Measurements from ENCODE around the gene VPS35.

The VPS35 gene

GRCh38 chr16:46651305-46651704, 37.7 kb downstream of the VPS35 start:
- Histone ChIP-seq H3K36me3 (ENCODE audit: control insufficient read depth in 2 of 2, insufficient read depth in 1 of 2, low read length in 2 of 2) (peaks cover 0 to 3% of the 10 kb centered on the region in 2 experiments; a peak in 1 of 3 replicates), H3K27ac (ENCODE audit: extremely low read depth, low read depth, low read length) (no peak overlapping the region), H3K4me3 (ENCODE audit: low read depth, low read length) (no peak overlapping the region), H3K9me3 (ENCODE audit: control insufficient read depth, insufficient read depth, low read depth, low read length) (no peaks in the 10 kb centered on the region), H3K4me1 (ENCODE audit: control insufficient read depth, insufficient read depth, low read length) (no peaks in the 10 kb centered on the region)
- ChIA-PET CTCF (interaction anchor here (0.5 to 1.0 kb wide), 2 partner anchors 22 to 29 kb away, joined by 4 read pairs; no protein-coding TSS in a partner anchor), POLR2A (no interaction called here)
- TF ChIP-seq ELK4 (IDR thresholded peaks at IDR 0.05; ENCODE audit: borderline replicate concordance, low read depth, low read length) = no peak
- TF ChIP-seq ZNF555 (tag by site-specific recombination; conservative IDR thresholded peaks at IDR 0.05) = no peak
- TF ChIP-seq ZNF510 (tag by site-specific recombination; IDR thresholded peaks at IDR 0.05; ENCODE audit: insufficient replicate concordance) = no peak

- POLR2A ChIA-PET = no interaction called here
- CTCF ChIA-PET = no interaction called here
- no peak overlapping the region for H3K27ac ChIP-seq (ENCODE audit: extremely low read depth, low read depth, low read length)
- TF ChIP-seq ZNF366 (tag by site-specific recombination; conservative IDR thresholded peaks at IDR 0.05) (no peak), KLF8 (tag by site-specific recombination; IDR thresholded peaks at IDR 0.05) (no peak), ZNF292 (tag by site-specific recombination; IDR thresholded peaks at IDR 0.05; ENCODE audit: borderline replicate concordance, low read depth) (no peak), ZNF416 (tag by site-specific recombination; IDR thresholded peaks at IDR 0.05) (no peak), MEIS1 (CRISPR knock-in tag; IDR thresholded peaks at IDR 0.05; ENCODE audit: borderline replicate concordance) (no peak), ZNF488 (tag by site-specific recombination; IDR thresholded peaks at IDR 0.05) (no peak), RBAK (tag by site-specific recombination; IDR thresholded peaks at IDR 0.05) (no peak), ZNF26 (tag by site-specific recombination; IDR thresholded peaks at IDR 0.05) (no peak), ZNF202 (tag by site-specific recombination; IDR thresholded peaks at IDR 0.05; ENCODE audit: borderline replicate concordance) (no peak), PBX3 (CRISPR knock-in tag; IDR thresholded peaks at IDR 0.05) (no peak), ZBTB11 (tag by site-specific recombination; conservative IDR thresholded peaks at IDR 0.05; ENCODE audit: low read depth) (no peak)
- H3K4me3 ChIP-seq (ENCODE audit: low read depth, low read length) = no peak overlapping the region
- no peaks in the 10 kb centered on the region for H3K36me3 ChIP-seq (ENCODE audit: control insufficient read depth in 2 of 2, insufficient read depth in 1 of 2, low read length in 2 of 2)
- H3K4me1 ChIP-seq (ENCODE audit: control insufficient read depth, insufficient read depth, low read length) = no peaks in the 10 kb centered on the region
- no peaks in the 10 kb centered on the region for H3K9me3 ChIP-seq (ENCODE audit: control insufficient read depth, insufficient read depth, low read depth, low read length)
Measured at GRCh38 chr16:46650254-46650623, 38.7 kb downstream of the VPS35 start.
